Prostate gland (tissue), 2 donors: ENCODE data around the gene KCNJ1. TPM values are rescaled to one million over a fixed set of nuclear protein-coding genes. Genes with fewer than 3 reads are reported as not detected.
A peak's percentile ranks its signal among the peaks of the same experiment; 100 is the strongest.

ENCODE experiments used
- DNase-seq: peaks from one replicate; pipeline ENCODE4 v3.0.0-alpha.2; 2019; ENCODE audit warnings: low spot score
- H3K27ac ChIP-seq, 2 donors: fragments of 200-600 bp; sonication (generic); 2 replicates each; pipeline ENCODE4 v1.5.1; 2017 to 2019
- H3K27me3 ChIP-seq: fragments of 200-600 bp; sonication (generic); replicated peaks from 2 replicates; pipeline ENCODE4 v1.5.1; 2019; ENCODE audit not compliant: insufficient read depth
- H3K36me3 ChIP-seq, 2 donors: fragments of 200-600 bp; sonication (generic); 1 replicate in 1 of 2; 2 replicates in 1 of 2; pipeline versions ENCODE4 v1.5.1 to v1.8.1; 2017 to 2019
- H3K4me1 ChIP-seq: fragments of 200-600 bp; sonication (generic); replicated peaks from 2 replicates; pipeline ENCODE4 v1.5.1; 2019
- H3K4me3 ChIP-seq, 2 donors: fragments of 200-600 bp; sonication (generic); 2 replicates each; pipeline ENCODE4 v1.5.1; 2017 to 2019
- H3K9me3 ChIP-seq: fragments of 200-600 bp; sonication (generic); 2 replicates; pipeline ENCODE4 v1.5.1; 2017
- POLR2A ChIP-seq: fragments of 450-650 bp; IDR thresholded peaks from one replicate; pipeline ENCODE4 v1.6.1; 2016; ENCODE audit warnings: antibody characterized with exemption, mild to moderate bottlenecking
- POLR2AphosphoS5 ChIP-seq: sonication (generic); formaldehyde crosslinking; IDR thresholded peaks from one replicate; pipeline ENCODE4 v1.6.1; 2017; ENCODE audit warnings: antibody characterized with exemption
- WGBS: methylation state at CpG from one replicate; pipeline ENCODE4 v1.1.5; 2018; 5-methylcytosine and 5-hydroxymethylcytosine counted together
- intact Hi-C: fragments of 100-400 bp; cut with DNase I; formaldehyde crosslinking; loops from one replicate; pipeline ENCODE4 v1.14.2; 2022
- total RNA-seq, 2 donors: library from RNA; depleted of rRNA; stranded (reverse); fragments of >200 nt; gene quantifications; one replicate each; pipeline ENCODE4 v1.1.0, GENCODE V29; 2016
- TF ChIP-seq, protein P1 (sequence below), 4 experiments: fragments of 200-600 bp in 2 of 4; fragments of 450-650 bp in 2 of 4; sonication (generic) in 2 of 4; IDR thresholded peaks; 1 replicate in 3 of 4; 2 replicates in 1 of 4; pipeline ENCODE4 v1.5.1; 2016 to 2019; ENCODE audit warnings: antibody characterized with exemption in 4 of 4, mild to moderate bottlenecking in 2 of 4, moderate library complexity in 2 of 4

KCNJ1 gene
- total RNA-seq, 2 donors from 2014 or later, result not detected

DNA sequence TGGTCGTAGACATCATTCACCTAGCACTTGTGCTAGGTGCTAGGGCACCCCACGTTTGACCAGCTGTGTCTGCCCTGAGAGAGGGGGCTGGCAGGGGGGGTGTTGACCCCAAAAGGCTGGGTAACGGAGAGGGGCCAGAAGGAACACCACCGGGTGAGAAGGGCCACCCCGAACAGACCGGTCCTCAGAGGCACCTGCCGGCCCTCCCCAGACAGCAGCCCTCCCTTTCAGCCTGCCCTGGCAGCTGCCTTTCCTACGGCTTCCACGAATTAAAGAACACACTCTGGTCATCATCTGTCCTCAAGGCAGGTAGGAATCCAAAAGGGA, 23.1 kb upstream of the KCNJ1 start:
- TF ChIP-seq POLR2A, result no peak
- TF ChIP-seq POLR2AphosphoS5, result no peak
- TF ChIP-seq, protein P1, sequence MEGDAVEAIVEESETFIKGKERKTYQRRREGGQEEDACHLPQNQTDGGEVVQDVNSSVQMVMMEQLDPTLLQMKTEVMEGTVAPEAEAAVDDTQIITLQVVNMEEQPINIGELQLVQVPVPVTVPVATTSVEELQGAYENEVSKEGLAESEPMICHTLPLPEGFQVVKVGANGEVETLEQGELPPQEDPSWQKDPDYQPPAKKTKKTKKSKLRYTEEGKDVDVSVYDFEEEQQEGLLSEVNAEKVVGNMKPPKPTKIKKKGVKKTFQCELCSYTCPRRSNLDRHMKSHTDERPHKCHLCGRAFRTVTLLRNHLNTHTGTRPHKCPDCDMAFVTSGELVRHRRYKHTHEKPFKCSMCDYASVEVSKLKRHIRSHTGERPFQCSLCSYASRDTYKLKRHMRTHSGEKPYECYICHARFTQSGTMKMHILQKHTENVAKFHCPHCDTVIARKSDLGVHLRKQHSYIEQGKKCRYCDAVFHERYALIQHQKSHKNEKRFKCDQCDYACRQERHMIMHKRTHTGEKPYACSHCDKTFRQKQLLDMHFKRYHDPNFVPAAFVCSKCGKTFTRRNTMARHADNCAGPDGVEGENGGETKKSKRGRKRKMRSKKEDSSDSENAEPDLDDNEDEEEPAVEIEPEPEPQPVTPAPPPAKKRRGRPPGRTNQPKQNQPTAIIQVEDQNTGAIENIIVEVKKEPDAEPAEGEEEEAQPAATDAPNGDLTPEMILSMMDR (IDR thresholded peaks at IDR 0.05), result no peak
- WGBS, result 27% methylated on average over 9 of the region's 9 CpGs
- Histone ChIP-seq H3K4me1 (no peaks in the 10 kb centered on the region), H3K27ac (peak overlapping the region in 1 of 2 donors; percentile 60), H3K27me3 (no peaks in the 10 kb centered on the region), H3K36me3 (no peaks in the 10 kb centered on the region), H3K4me3 (peak overlapping the region; percentile 36 to 39), H3K9me3 (no peaks in the 10 kb centered on the region)
- DNase-seq, result no peak
- intact Hi-C loops, result no loop called here

DNA sequence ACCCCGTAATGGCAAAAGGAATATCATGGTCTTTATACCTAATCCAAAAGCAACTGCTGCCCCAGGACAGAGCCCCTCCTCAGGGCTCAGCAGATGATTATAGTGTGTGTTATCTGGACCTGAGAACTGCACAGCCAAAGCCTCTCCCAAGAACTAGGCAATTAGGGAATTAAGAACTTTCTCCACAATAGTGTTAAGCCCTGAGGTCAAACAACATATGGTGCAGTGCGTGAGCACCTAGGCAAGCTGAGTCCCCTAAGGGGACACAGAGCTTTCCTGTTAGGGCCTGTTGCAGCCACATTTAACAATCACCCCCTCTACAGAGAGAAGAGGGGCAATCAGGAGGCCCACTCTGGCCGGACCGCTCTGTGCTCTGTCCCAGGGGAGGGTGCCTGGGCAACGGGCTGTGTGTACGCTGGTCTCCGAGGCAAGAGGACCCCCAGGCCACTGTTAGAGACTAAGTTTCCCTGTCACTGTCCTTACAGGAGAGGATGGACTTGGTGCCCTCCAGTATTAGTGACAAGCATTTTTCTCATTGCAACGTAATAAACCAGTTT, 22.6 kb upstream of the KCNJ1 start:
- H3K4me3 ChIP-seq, result no peak overlapping the region
- intact Hi-C loops, result loop anchor here (10.0 kb wide), 1 partner anchor 855 kb away; no protein-coding TSS in a partner anchor
- no peak overlapping the region for H3K27ac ChIP-seq
- TF ChIP-seq POLR2AphosphoS5, result no peak
- TF ChIP-seq, protein P1 (IDR thresholded peaks at IDR 0.05), result no peak
- no peak for TF ChIP-seq POLR2A
- H3K36me3 ChIP-seq, result no peaks in the 10 kb centered on the region
- DNase-seq, result no peak
- H3K27me3 ChIP-seq, result no peaks in the 10 kb centered on the region
- H3K9me3 ChIP-seq, result no peaks in the 10 kb centered on the region
- WGBS, result 90% methylated on average over 8 of the region's 8 CpGs
- no peaks in the 10 kb centered on the region for H3K4me1 ChIP-seq

DNA sequence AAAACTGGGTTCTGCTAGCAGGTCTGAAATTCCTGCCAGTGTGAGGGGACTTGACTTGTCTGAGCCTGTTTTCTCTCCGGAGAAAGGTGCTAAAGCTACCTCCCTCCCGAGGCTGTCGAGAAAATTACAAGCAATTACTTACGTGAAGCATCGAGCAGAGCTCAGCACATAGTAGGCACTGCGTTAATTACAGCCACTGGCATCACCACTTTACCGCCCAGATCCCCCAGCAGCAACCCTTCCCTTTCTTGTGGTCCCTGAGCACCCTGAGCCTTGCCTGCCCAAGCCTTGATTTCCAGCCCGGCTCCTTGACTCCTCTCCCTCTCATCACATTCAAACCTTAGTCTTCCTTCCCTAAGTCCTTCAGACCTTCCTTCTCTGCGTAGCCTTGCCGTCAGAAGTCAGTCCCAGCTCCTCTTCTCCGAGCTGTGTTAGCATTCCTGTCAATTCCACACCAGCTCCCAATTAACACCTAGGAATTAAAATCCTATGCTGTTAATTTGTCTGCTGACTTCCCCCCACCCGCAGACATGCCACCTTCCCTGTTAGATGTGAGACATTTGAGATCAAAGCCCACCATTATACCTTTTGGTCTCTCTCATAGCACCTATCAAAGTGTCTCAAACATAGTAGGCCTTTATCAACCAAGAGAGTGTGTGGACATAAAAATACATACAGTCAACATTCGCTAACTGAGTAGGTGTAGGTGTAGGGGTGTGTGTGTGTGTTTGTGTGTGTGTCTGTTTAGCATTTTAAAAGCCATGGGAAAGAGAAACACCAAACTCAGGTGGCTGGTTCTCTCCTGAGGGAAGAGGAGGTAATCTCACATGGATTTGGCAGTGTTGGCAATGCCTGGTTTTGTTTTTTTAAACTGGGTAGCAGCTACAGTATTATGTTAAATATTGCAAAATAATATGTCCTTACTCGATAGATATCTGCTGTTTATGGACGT, 21.2 kb upstream of the KCNJ1 start:
- peak; percentile 24 for DNase-seq
- Histone ChIP-seq H3K27ac (no peak overlapping the region), H3K27me3 (no peaks in the 10 kb centered on the region), H3K9me3 (no peaks in the 10 kb centered on the region), H3K4me1 (no peaks in the 10 kb centered on the region), H3K36me3 (no peaks in the 10 kb centered on the region), H3K4me3 (no peak overlapping the region)
- TF ChIP-seq, protein P1 (IDR thresholded peaks at IDR 0.05), result peak in 1 of 4 experiments; percentile 39
- TF ChIP-seq POLR2AphosphoS5, result peak; percentile 31
- TF ChIP-seq POLR2A, result no peak
- intact Hi-C loops, result loop anchor here (10.0 kb wide), 1 partner anchor 856 kb away; no protein-coding TSS in a partner anchor
- 63% methylated on average over 15 of the region's 15 CpGs for WGBS

DNA sequence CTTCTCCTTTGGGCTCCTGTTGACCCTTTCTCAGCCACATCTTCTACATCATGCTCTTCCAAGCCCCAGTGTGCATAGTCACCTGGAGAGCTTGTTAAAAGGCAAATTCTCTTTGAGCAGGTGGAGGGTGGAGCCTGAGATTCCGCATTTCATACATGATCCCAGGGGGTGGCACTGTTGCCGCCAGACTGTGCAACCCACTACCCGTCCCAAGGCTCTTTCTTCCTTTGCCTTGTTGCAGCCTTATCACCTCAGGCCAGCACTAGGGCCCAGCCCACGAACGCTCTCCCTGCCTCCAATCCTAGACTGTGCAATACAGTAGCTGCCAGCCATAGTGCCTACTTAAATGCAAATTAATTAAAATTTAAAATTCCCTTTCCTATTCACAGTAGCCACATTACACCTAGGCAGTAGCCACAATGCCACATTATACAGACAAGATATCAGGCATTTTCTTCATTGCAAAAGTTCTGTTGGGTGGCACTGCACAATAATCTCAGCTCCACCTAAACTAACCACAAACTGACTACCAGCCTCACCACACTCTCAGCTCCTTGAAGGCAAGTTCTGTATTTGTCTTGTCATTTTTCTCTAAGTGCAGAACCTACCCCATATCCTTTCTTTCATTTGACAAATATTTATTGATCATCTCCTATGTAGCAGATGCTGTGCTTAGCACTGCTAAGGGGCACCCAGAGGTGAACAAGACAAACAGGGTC, 19.5 kb upstream of the KCNJ1 start:
- no peak overlapping the region for H3K4me3 ChIP-seq
- H3K27me3 ChIP-seq, result no peaks in the 10 kb centered on the region
- intact Hi-C loops, result loop anchor here (10.0 kb wide), 1 partner anchor 858 kb away; no protein-coding TSS in a partner anchor
- no peaks in the 10 kb centered on the region for H3K36me3 ChIP-seq
- H3K9me3 ChIP-seq, result no peaks in the 10 kb centered on the region
- no peaks in the 10 kb centered on the region for H3K4me1 ChIP-seq
- TF ChIP-seq, protein P1 (IDR thresholded peaks at IDR 0.05), result peak in 1 of 4 experiments; percentile 22
- no peak for TF ChIP-seq POLR2A
- TF ChIP-seq POLR2AphosphoS5, result no peak
- no peak overlapping the region for H3K27ac ChIP-seq
- WGBS, result 51% methylated on average over 5 of the region's 5 CpGs
- no peak for DNase-seq
